ENCODE results near the gene PAPOLB. TPM values are rescaled to one million over a fixed set of nuclear protein-coding genes. Genes with fewer than 3 reads are reported as not detected.

Gene PAPOLB
- total RNA-seq, 1 donor from 2014 or later, result not detected

- Histone ChIP-seq H3K27ac (no peak overlapping the region), H3K4me1 (no peaks in the 10 kb centered on the region), H3K4me3 (no peak overlapping the region), H3K9me3 (peaks cover 2 to 27% of the 10 kb centered on the region in 2 donors), H3K27me3 (no peaks in the 10 kb centered on the region), H3K36me3 (no peaks in the 10 kb centered on the region)
- DNase-seq (ENCODE audit: low spot score in 2 of 2), result no peak
- TF ChIP-seq, protein P1, sequence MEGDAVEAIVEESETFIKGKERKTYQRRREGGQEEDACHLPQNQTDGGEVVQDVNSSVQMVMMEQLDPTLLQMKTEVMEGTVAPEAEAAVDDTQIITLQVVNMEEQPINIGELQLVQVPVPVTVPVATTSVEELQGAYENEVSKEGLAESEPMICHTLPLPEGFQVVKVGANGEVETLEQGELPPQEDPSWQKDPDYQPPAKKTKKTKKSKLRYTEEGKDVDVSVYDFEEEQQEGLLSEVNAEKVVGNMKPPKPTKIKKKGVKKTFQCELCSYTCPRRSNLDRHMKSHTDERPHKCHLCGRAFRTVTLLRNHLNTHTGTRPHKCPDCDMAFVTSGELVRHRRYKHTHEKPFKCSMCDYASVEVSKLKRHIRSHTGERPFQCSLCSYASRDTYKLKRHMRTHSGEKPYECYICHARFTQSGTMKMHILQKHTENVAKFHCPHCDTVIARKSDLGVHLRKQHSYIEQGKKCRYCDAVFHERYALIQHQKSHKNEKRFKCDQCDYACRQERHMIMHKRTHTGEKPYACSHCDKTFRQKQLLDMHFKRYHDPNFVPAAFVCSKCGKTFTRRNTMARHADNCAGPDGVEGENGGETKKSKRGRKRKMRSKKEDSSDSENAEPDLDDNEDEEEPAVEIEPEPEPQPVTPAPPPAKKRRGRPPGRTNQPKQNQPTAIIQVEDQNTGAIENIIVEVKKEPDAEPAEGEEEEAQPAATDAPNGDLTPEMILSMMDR (IDR thresholded peaks at IDR 0.05), result no peak
- intact Hi-C loops (cut with DNase I), result no loop called here
Observed at GRCh38 chr7:4866528-4867496, 5.0 kb upstream of the PAPOLB start.

DNA sequence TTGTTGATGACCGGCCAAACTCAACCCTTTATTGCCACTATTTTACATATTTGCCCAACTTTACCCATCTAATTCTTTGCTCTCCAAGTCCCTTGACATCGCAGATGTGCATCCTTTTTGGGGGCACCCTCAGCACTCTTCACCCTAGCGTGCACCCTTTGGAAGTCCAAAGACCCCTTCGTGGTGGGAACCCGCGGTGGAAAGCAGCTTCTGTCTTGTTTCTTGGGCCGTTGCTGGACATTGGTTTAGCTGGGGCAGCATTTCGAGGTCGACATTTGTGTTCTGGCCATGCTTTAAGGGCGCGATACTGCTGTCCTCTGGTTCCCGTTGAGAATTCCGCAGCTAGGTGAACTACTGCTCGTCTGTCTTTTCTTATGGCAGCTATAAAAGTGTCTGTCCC, 326 bp upstream of the PAPOLB start:
- TF ChIP-seq, protein P1 (IDR thresholded peaks at IDR 0.05), result no peak
- no peak overlapping the region for H3K27ac ChIP-seq
- peaks cover 8 to 31% of the 10 kb centered on the region in 2 donors for H3K9me3 ChIP-seq
- DNase-seq (ENCODE audit: low spot score in 2 of 2), result no peak
- H3K36me3 ChIP-seq, result no peaks in the 10 kb centered on the region
- intact Hi-C loops (cut with DNase I), result no loop called here
- peak overlapping the region in 1 of 2 donors; percentile 49 for H3K4me3 ChIP-seq
- no peaks in the 10 kb centered on the region for H3K4me1 ChIP-seq
- no peaks in the 10 kb centered on the region for H3K27me3 ChIP-seq

- no peaks in the 10 kb centered on the region for H3K4me1 ChIP-seq
- TF ChIP-seq, protein P1 (IDR thresholded peaks at IDR 0.05), result no peak
- DNase-seq (ENCODE audit: low spot score in 2 of 2), result no peak
- no peaks in the 10 kb centered on the region for H3K36me3 ChIP-seq
- no peaks in the 10 kb centered on the region for H3K27me3 ChIP-seq
- peaks cover 8 to 31% of the 10 kb centered on the region in 2 donors for H3K9me3 ChIP-seq
- H3K27ac ChIP-seq, result no peak overlapping the region
- intact Hi-C loops (cut with DNase I), result no loop called here
- H3K4me3 ChIP-seq, result peak overlapping the region in 1 of 2 donors; percentile 49
Observed at GRCh38 chr7:4861227-4861626, 603 bp downstream of the PAPOLB start.

DNA sequence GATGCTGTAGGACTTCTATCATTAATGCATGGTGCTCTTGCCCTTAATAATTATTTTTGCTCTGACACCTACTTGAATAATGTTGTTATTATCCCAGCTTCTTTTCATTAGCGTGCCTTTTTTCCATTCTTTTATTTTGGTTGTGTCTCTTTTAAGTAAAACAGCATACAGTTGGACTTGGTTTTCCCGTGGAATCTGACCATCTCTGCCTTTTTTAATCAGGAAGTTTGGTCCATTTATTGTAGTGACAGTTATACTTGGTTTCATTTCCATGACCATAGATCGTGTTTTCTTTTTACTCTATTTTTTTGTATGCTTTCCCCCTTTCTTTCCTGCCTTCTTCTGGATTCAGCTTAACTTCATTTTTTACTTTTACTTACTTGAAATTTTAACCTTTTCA, 4.6 kb downstream of the PAPOLB start:
- no peak for DNase-seq (ENCODE audit: low spot score in 2 of 2)
- TF ChIP-seq, protein P1 (IDR thresholded peaks at IDR 0.05), result no peak
- intact Hi-C loops (cut with DNase I), result no loop called here

DNA sequence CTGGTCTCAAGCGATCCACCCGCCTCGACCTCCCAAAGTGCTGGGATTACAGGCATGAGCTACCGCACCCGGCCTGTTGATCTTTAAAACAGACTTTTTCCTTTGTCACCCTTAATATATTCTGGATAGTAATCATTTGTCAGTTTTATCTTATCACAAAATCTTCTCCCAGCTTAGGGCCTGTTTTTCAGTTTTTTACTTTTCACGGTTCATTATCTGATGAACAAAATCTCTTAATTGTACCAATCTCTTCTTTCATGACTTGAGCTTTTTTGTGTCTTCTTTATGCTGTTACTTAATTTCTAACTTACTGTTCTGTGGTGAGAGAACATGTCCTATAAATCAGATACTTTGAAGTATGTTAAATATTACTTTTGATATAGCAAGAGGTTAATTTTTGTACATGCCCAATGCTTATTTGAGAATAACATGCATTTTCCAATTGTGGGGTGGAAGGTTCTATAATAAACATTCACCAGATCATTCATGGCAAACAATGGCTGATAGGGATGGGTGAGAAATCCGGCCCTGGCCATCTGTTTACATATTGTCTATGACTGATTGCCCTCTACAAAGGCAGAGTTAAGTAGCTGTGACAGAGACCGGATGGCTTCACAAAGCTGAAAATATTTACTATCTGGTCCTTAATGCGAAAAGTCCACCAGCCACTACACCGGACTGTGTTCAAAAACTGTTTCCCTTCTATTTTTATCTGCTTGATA, 5.3 kb downstream of the PAPOLB start:
- no peak overlapping the region for H3K4me3 ChIP-seq
- H3K9me3 ChIP-seq, result peaks cover 3 to 11% of the 10 kb centered on the region in 2 donors
- no peak overlapping the region for H3K27ac ChIP-seq
- no peaks in the 10 kb centered on the region for H3K4me1 ChIP-seq
- intact Hi-C loops (cut with DNase I), result no loop called here
- H3K36me3 ChIP-seq, result no peaks in the 10 kb centered on the region
- no peak for DNase-seq (ENCODE audit: low spot score in 2 of 2)
- TF ChIP-seq, protein P1 (IDR thresholded peaks at IDR 0.05), result no peak
- H3K27me3 ChIP-seq, result no peaks in the 10 kb centered on the region

More for the DNA sequence above, 4.6 kb downstream of the PAPOLB start:
- Histone ChIP-seq H3K4me3 (no peak overlapping the region), H3K27me3 (no peaks in the 10 kb centered on the region), H3K36me3 (no peaks in the 10 kb centered on the region), H3K9me3 (peaks cover 8 to 14% of the 10 kb centered on the region in 2 donors), H3K4me1 (no peaks in the 10 kb centered on the region), H3K27ac (no peak overlapping the region)

Data from ascending aorta (tissue), 2 donors.